Cardiac fibroblast (primary cell): ENCODE results near the gene DPYD.

Source experiments
- DNase-seq, 2 donors: peaks; one replicate each; pipeline versions ENCODE4 v3.0.0 to v3.0.0-alpha.2; 2010; ENCODE audit warnings: low read depth in 2 of 2
- H3K4me3 ChIP-seq, 2 donors: replicated peaks in 1 of 2; 1 replicate in 1 of 2; 2 replicates in 1 of 2; pipeline ENCODE4 v1.5.1; 2011; ENCODE audit warnings: low read depth in 2 of 2, low read length in 2 of 2, mild to moderate bottlenecking in 2 of 2, moderate library complexity in 1 of 2
- TF ChIP-seq, protein P1 (sequence below): IDR thresholded peaks from one replicate; pipeline ENCODE4 v1.5.1; 2011; ENCODE audit warnings: low read depth, mild to moderate bottlenecking, low read length, inconsistent platforms

The DPYD gene

DNA sequence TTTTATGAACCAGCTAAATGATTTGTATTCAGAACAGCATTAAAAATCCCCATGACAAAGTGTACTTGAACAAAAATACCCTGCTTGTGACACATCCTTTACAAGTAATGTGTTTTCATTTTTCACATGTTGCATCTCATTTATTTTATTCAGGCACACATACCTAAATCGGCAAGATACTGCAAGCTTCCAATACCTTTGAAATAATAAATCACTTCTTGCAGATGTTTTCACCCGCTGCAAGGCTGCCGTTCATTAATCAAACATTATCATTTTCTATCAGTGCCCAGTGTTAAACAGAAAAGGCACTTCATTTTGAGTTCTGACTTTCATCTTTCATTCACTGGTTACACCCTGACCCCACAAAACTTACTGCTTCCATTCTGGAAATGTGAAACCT lies 269.6 kb downstream of the DPYD start:
- DNase-seq, result no peak
- no peak overlapping the region for H3K4me3 ChIP-seq
- TF ChIP-seq, protein P1, sequence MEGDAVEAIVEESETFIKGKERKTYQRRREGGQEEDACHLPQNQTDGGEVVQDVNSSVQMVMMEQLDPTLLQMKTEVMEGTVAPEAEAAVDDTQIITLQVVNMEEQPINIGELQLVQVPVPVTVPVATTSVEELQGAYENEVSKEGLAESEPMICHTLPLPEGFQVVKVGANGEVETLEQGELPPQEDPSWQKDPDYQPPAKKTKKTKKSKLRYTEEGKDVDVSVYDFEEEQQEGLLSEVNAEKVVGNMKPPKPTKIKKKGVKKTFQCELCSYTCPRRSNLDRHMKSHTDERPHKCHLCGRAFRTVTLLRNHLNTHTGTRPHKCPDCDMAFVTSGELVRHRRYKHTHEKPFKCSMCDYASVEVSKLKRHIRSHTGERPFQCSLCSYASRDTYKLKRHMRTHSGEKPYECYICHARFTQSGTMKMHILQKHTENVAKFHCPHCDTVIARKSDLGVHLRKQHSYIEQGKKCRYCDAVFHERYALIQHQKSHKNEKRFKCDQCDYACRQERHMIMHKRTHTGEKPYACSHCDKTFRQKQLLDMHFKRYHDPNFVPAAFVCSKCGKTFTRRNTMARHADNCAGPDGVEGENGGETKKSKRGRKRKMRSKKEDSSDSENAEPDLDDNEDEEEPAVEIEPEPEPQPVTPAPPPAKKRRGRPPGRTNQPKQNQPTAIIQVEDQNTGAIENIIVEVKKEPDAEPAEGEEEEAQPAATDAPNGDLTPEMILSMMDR, result no peak

DNA sequence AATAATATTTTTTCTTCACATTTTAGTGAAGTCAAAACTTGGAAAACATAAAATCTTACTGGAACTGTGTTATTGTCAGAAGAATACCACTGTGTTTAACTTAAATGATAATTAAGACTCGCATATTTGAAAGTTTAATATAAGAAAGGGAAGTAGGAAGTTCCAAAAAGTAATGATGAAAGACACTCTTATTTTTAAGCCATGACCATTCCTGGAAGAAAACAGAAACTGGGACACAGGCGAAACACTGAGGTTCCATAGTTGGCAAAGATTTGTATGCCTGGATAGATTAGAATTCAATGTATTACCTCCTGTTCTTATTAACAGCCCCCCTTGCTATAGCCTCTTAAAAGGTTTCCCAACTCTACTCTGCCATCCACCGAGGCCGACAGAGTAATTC lies 271.2 kb downstream of the DPYD start:
- H3K4me3 ChIP-seq, result no peak overlapping the region
- TF ChIP-seq, protein P1, result no peak
- no peak for DNase-seq

DNA sequence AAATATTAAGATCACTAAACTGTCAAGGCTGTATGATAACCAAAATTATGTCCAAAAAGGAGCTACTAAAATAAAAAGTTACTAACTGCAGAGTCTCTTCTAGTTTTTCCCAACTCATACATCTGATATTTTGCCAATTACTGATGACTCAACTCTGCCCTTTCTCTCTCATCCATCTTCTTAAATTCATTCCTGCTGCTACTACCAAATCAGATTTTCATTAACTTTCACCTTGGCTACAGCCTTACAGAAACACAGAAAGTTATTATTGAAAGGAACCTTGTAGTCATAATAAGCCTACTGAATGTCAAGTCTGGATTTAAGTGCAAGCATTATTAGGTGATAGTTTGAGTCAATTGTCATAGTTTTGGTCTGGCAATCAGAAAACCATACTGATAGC lies 273.1 kb downstream of the DPYD start:
- H3K4me3 ChIP-seq, result no peak overlapping the region
- peak; percentile 61 to 66 for DNase-seq
- TF ChIP-seq, protein P1, result no peak

DNA sequence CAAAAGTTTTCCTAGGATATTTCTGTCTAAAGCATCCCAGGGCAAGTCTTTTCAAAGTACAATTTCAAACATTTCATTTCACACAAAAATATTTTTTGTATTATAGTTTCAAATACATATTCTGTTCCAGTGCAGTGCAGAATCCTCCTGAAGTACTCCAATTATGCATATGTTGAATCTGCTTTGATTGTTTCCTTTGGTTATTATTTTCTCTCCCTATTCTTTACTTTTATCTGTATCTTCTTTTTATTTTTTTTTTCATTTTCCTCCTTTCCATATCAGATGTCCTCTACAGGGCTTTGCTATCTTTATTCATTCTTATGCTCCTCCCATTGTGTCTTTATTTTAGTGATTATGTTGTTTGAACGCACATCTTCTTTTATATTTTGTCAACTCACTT lies 274.8 kb downstream of the DPYD start:
- H3K4me3 ChIP-seq, result no peak overlapping the region
- DNase-seq, result no peak
- TF ChIP-seq, protein P1, result no peak

DNA sequence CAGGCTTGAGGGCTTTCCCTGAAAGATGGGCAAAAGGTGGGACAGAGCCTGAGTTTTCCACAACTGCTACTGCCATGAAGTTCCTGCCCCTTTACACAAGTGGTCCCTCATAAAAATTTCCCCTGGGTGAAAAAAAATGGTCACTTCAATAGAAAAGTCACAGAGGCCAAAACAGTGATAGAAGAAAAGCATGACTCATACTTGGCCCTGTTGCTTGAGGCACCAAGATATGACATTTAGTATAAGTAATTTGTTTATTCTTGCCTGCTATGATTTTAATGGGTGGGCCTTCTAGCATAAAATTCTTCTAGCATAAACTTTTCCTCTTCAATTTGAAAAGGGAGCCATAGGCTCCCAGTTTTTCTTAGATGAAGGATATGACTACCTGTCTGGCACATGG lies 280.2 kb downstream of the DPYD start:
- no peak overlapping the region for H3K4me3 ChIP-seq
- TF ChIP-seq, protein P1, result no peak
- DNase-seq, result no peak

DNA sequence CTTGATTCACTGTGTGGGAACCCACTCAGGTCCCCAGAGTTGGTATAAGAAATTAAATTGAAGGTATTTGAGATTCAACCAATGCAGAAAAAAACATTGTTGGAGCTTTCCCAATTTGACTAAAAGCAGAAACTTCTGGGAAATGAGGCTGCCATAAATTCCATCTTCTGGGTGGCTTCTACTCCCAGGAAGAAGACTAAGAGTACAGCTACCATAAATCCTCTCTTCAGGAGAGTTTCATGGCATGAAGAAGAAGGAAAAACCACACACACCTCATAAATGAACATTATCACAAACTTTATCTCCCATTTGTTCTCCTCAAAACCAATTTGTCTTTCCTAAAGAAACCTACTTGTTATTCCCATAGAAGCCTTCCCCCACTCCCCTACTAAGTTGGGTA lies 283.9 kb downstream of the DPYD start:
- peak in 1 of 2 donors; percentile 29 for DNase-seq
- TF ChIP-seq, protein P1, result no peak
- H3K4me3 ChIP-seq, result no peak overlapping the region

DNA sequence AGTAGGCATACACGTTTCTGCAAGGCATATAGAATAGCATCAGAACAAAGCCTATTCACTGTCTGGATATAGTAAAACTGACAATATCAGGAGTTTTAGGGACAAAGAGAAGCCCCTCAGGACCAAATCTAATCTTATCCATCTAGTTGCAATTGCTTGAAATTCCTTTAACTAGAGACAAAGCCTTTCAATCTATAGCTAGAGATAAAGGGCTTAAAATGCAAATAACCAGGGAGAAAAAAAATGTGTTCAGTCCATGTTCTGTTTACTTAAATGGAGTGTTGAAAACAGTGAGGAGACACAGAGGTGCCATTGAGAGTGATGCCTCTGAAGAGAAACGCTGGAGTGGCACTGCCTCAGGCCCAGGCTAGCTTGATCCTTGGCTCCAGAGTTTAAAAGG lies 286.1 kb downstream of the DPYD start:
- no peak for DNase-seq
- TF ChIP-seq, protein P1, result no peak
- no peak overlapping the region for H3K4me3 ChIP-seq
